Activated effector memory CD4-positive, alpha-beta T cell treated with Interleukin-2 at 50 U/mL for 16 hours (primary cell): ENCODE results near the gene USP25.
"Not testable (repeated sequence)": the region's sequence is repeated elsewhere in the genome, so short reads cannot be mapped to it uniquely, and the experiment has no call there.

Experiments used
- DNase-seq: peaks from one replicate; pipeline ENCODE4 v3.0.0-alpha.2; 2020

Gene USP25

GRCh38 chr21:15732290-15732995, 2.7 kb downstream of the USP25 start:
- no peak for DNase-seq

GRCh38 chr21:15732996-15733329, 3.2 kb downstream of the USP25 start:
- DNase-seq: no peak

- no peak for DNase-seq
Measured at GRCh38 chr21:15735409-15735808, 5.6 kb downstream of the USP25 start.

GRCh38 chr21:15735931-15736330, 6.1 kb downstream of the USP25 start:
- not testable (repeated sequence) for DNase-seq

GRCh38 chr21:15738779-15739178, 9.0 kb downstream of the USP25 start:
- not testable (repeated sequence) for DNase-seq

GRCh38 chr21:15740383-15740782, 10.6 kb downstream of the USP25 start:
- DNase-seq: no peak

- DNase-seq: no peak
Measured at GRCh38 chr21:15741510-15741909, 11.7 kb downstream of the USP25 start.

GRCh38 chr21:15742052-15742670, 12.4 kb downstream of the USP25 start:
- no peak for DNase-seq

- no peak for DNase-seq
Measured at GRCh38 chr21:15742694-15743093, 12.9 kb downstream of the USP25 start.

GRCh38 chr21:15743593-15743992, 13.8 kb downstream of the USP25 start:
- no peak for DNase-seq

GRCh38 chr21:15744926-15745325, 15.1 kb downstream of the USP25 start:
- no peak for DNase-seq

GRCh38 chr21:15748586-15748985, 18.8 kb downstream of the USP25 start:
- no peak for DNase-seq

- DNase-seq: no peak
Measured at GRCh38 chr21:15749082-15749860, 19.5 kb downstream of the USP25 start.

- DNase-seq: no peak
Measured at GRCh38 chr21:15749861-15750159, 20.0 kb downstream of the USP25 start.

GRCh38 chr21:15751037-15751436, 21.3 kb downstream of the USP25 start:
- DNase-seq: no peak

GRCh38 chr21:15751546-15751945, 21.8 kb downstream of the USP25 start:
- DNase-seq: no peak

- DNase-seq: no peak
Measured at GRCh38 chr21:15752763-15753407, 23.1 kb downstream of the USP25 start.

- no peak for DNase-seq
Measured at GRCh38 chr21:15753741-15754140, 24.0 kb downstream of the USP25 start.

- no peak for DNase-seq
Measured at GRCh38 chr21:15754640-15755039, 24.9 kb downstream of the USP25 start.

GRCh38 chr21:15755125-15755524, 25.3 kb downstream of the USP25 start:
- no peak for DNase-seq

GRCh38 chr21:15759469-15759868, 29.7 kb downstream of the USP25 start:
- DNase-seq: no peak

GRCh38 chr21:15761507-15762100, 31.8 kb downstream of the USP25 start:
- no peak for DNase-seq

GRCh38 chr21:15763359-15763758, 33.6 kb downstream of the USP25 start:
- DNase-seq: no peak
